ENCODE measurements around the gene GOLGA6A.
"Not testable (repeated sequence)": the region's sequence is repeated elsewhere in the genome, so short reads cannot be mapped to it uniquely, and the experiment has no call there.

The GOLGA6A gene

DNA sequence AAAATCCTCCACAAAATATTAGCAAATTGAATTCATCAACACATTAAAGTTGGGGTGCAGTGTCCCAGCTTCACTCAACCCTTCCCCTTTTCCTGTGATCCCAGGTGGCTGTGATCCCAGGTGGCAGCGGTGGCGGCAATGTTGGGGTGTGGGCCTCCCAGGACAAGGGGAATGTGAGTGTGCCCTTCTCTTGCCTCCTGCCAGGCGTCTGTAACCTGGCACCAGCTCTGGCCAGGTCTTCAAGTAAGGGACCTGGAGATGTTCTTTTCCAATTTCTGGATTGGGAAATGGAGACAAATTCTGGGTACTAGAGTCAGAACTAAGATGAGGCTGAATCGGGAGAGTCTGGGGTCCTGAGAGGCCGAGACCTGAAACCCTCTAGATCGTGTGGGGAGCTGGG, 20.1 kb downstream of the GOLGA6A start:
- DNase-seq (ENCODE audit: low read depth): no peak
- no peak overlapping the region for H3K4me3 ChIP-seq (replicated peaks; ENCODE audit: low read depth, low read length)
- TF ChIP-seq, protein P1, sequence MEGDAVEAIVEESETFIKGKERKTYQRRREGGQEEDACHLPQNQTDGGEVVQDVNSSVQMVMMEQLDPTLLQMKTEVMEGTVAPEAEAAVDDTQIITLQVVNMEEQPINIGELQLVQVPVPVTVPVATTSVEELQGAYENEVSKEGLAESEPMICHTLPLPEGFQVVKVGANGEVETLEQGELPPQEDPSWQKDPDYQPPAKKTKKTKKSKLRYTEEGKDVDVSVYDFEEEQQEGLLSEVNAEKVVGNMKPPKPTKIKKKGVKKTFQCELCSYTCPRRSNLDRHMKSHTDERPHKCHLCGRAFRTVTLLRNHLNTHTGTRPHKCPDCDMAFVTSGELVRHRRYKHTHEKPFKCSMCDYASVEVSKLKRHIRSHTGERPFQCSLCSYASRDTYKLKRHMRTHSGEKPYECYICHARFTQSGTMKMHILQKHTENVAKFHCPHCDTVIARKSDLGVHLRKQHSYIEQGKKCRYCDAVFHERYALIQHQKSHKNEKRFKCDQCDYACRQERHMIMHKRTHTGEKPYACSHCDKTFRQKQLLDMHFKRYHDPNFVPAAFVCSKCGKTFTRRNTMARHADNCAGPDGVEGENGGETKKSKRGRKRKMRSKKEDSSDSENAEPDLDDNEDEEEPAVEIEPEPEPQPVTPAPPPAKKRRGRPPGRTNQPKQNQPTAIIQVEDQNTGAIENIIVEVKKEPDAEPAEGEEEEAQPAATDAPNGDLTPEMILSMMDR (IDR thresholded peaks at IDR 0.05; ENCODE audit: low read length, missing control alignments): no peak

DNA sequence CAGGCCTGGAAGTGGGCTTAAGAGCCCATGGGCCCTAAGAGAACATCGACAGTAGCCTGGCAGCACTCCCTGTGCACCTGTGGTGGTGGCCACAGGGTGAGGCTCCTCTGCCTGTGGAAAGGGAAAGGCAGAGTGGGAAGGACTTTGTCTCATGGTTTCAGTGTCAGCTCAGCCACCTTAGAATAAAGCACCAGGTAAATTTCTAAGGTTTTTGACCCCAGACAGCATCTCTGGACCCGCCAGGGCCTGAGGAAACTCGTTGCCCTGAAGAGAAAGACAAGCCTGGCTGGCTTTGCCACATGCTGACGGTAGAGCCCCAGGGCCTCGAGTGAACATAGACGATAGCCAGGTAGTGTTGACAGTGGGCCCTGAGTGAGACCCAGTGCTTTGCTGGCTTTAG, 22.1 kb downstream of the GOLGA6A start:
- H3K4me3 ChIP-seq (replicated peaks; ENCODE audit: low read depth, low read length): no peak overlapping the region
- no peak for DNase-seq (ENCODE audit: low read depth)
- TF ChIP-seq, protein P1 (IDR thresholded peaks at IDR 0.05; ENCODE audit: low read length, missing control alignments): no peak

DNA sequence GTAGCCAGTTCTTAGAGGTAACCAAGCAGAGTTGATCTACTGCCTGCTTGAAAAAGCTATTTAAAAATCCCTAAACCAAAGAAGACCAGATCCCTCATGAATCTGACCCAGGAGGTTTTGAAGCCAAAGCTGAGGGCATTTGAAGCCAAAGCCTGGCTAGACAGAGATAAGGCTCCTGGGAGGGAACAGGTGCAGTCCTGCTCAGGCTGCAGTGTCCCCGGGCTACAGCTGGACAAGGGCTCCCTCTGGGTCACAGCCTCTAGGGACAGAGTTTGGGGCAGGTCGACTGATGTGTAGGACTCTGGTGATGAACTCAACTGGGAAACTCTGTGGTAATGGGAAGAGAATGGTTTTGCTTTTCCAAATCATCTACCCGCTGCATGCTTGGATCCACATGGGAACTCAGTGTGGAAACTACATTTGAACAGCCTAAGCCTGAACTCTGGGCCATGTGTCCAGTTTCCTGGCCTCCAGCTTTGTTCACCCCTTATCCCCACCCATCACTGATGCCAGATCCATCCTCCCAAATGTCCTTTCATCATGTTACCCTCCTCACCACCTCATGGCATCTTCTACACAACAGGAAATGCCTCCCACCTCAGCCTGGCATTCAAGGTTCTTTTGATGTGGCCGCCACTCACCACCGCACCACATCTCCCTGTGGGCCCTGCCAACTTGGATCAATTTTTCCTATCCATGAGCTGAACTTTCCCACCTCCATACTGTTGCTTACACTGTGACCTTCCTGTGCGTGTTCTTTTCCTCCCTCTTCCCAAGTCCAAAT, 23.1 kb downstream of the GOLGA6A start:
- H3K4me3 ChIP-seq (replicated peaks; ENCODE audit: low read depth, low read length); DNase-seq (ENCODE audit: low read depth): not testable (repeated sequence)

DNA sequence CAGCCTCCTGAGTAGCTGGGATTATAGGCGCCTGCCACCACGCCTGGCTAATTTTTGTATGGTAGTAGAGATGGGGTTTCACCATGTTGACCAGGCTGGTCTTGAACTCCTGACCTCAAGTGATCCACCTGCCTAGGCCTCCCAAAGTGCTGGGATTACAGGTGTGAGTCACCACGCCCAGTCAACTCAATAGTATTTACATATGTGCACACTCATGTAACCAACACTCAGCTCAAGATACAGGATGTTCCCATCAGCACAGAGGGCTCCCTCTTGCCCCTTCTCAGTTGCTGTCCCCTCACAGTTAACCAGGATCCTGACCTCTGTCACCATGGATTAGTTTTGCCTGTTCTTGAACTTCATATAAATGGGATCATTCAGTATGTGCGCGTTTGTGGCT, 26.0 kb downstream of the GOLGA6A start:
- H3K4me3 ChIP-seq (replicated peaks; ENCODE audit: low read depth, low read length); DNase-seq (ENCODE audit: low read depth): not testable (repeated sequence)

DNA sequence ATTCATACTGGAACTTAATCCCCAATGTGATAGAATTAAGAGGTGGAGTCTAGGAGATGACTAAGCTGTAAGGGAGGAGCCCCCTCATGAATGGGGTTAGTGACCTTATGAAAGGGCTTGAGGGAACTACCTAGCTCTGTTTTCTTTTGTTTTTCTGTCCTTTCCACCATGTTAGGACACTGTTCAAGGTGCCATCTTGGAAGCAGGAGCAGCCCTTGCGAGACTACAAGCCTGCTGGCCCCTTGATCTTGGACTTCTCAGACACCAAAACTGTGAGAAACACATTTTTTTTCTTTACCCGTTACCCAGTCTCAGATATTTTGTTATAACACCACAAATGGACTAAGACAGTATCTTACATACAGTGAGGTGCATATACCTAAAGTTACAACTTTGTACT, 26.5 kb downstream of the GOLGA6A start:
- DNase-seq (ENCODE audit: low read depth): no peak
- TF ChIP-seq, protein P1 (IDR thresholded peaks at IDR 0.05; ENCODE audit: low read length, missing control alignments): no peak

DNA sequence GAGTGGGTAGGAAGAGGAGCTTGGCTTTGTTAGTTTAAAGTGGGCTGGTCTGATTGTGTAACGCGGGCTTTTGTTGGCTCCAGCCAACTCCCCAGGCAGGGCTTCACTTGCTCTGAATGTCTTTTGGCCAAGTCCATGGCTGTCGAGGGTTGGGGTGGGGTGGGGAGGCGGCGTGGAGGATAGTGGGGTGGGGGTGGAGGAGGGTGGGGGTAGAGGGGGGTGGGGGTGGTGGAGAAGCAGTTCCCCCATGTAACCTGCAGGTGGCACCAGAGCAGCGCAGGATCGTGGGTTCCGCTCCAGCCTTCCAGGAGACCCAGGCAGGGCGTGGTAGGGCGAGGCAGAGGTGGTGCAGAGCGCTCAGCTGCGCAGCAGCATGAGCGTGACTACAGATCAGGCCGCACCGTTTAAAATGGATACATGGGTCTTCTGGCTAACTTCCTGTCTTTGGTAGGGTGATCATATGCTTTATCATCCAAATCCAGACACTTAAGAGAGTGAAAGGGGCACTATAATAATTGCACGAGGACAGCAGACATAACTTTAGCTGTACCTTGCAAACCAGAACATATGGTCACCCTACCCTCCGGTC, 28.3 kb downstream of the GOLGA6A start:
- H3K4me3 ChIP-seq (replicated peaks; ENCODE audit: low read depth, low read length): no peak overlapping the region
- TF ChIP-seq, protein P1 (IDR thresholded peaks at IDR 0.05; ENCODE audit: low read length, missing control alignments): peak; percentile 56
- DNase-seq (ENCODE audit: low read depth): peak; percentile 91

More for the DNA sequence above, 26.5 kb downstream of the GOLGA6A start:
- H3K4me3 ChIP-seq (replicated peaks; ENCODE audit: low read depth, low read length): no peak overlapping the region

DNA sequence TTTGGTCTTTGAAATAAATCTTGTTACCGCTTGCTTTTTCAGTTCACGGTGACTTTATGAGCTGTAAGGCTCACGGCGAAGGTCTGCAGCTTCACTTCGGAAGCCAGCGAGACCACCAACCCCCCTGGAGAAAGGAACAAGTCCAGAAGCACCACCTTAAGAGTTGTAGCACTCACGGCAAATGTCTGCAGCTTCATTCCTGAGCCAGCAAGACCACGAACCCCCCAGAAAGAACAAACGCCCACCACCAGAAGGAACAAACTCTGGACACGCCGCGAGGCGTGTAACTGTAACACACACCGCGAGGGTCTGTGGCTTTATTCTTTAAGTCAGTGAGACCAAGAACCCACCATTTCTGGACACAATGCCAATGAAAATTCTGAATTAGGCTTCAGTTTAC, 28.8 kb downstream of the GOLGA6A start:
- TF ChIP-seq, protein P1 (IDR thresholded peaks at IDR 0.05; ENCODE audit: low read length, missing control alignments): no peak
- DNase-seq (ENCODE audit: low read depth): no peak
- H3K4me3 ChIP-seq (replicated peaks; ENCODE audit: low read depth, low read length): no peak overlapping the region

DNA sequence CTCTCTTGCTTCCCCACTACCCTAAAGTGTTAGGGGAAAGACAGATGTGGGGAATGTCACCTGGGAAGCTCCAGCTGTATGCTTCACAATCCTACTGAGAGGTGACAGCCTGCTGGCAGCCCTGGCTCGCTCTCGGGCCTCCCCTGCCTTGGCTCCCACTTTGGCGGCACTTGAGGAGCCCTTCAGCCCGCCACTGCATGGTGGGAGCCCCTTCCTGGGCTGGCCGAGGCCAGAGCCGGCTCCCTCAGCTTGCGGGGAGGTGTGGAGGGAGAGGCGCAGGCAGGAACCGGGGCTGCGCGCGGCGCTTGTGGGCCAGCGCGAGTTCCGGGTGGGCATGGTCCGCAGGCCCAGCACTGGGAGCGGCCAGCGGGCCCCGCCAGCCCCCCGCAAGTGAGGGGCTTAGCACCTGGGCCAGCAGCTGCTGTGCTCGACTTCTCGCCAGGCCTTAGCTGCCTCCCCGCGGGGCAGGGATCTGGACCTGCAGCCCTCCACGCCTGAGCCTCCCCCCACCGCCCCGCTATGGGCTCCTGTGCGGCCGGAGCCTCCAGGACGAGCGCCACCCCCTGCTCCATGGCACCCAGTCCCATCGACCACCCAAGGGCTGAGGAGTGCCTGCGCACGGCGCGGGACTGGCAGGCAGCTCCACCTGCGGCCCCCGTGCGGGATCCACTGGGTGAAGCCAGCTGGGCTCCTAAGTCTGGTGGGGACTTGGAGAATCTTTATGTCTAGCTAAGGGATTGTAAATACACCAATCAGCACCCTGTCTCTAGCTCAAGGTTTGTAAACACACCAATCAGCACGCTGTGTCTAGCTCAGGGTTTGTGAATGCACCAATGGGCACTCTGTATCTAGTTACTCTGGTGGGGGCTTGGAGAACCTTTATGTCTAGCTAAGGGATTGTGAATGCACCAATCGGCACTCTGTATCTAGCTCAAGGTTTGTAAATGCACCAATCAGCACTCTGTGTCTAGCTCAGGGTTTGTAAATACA, 29.8 kb downstream of the GOLGA6A start:
- DNase-seq (ENCODE audit: low read depth); H3K4me3 ChIP-seq (replicated peaks; ENCODE audit: low read depth, low read length): not testable (repeated sequence)
